Measurements from ENCODE around the gene TNFAIP2. TPM values are rescaled to one million over a fixed set of nuclear protein-coding genes. Genes with fewer than 3 reads are reported as not detected.

The TNFAIP2 gene
- total and polyA plus RNA-seq, 9 of the 15 experiments (the other 6 are each of a cell fraction or from before 2014, with no cell fraction given), result 22.6 to 68.6 (median 44.6) TPM

DNA sequence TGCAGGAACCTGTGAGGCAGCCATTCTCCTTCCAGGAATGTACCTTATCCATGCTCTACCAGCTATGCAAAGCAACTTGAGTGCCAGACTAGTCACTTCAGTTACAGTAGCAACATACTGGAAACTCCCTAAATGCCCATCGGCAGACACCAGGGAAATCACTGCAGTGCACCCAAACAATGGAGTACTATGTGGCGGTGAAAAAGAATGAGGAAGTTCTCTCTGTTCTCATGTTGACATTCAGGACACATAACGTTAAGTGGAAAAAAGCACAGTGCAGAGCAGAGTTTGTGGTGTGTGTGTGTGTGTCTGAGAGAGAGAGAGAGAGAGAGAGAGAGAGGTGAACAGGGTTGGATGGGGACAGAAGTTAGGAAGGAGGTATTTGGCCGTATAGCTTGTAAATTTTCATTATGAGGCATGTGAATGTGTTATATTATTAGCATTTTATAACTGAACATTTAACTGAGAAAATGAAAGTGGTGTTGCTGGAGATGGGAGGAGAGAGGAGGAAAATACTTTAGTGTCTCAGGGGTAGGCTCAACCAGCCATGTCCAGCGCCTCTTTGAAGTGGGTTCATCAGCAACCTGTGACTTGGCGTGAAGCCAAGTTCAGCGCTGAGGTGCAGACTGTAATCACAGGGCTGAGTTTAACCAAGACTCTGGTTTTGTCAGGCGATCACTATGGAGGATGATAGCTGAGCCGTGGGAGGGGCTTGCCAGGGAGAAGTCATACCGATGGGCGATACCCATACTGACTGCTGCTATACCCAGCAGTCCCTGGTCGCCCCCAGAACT is 17.3 kb downstream of the TNFAIP2 start (continued):
- TF ChIP-seq ZNF75A (CRISPR knock-in tag; IDR thresholded peaks at IDR 0.05) (no peak), YBX1 (IDR thresholded peaks at IDR 0.05) (no peak), ARHGAP35 (IDR thresholded peaks at IDR 0.05; ENCODE audit: partially characterized antibody) (no peak), HDAC2 (IDR thresholded peaks at IDR 0.05) (0 out of 2 replicates have a peak, but pooled peaks have one; percentile 30), NFIX (CRISPR knock-in tag; IDR thresholded peaks at IDR 0.05; ENCODE audit: low read depth) (peak; percentile 76)
- TF ChIP-seq, protein P1, sequence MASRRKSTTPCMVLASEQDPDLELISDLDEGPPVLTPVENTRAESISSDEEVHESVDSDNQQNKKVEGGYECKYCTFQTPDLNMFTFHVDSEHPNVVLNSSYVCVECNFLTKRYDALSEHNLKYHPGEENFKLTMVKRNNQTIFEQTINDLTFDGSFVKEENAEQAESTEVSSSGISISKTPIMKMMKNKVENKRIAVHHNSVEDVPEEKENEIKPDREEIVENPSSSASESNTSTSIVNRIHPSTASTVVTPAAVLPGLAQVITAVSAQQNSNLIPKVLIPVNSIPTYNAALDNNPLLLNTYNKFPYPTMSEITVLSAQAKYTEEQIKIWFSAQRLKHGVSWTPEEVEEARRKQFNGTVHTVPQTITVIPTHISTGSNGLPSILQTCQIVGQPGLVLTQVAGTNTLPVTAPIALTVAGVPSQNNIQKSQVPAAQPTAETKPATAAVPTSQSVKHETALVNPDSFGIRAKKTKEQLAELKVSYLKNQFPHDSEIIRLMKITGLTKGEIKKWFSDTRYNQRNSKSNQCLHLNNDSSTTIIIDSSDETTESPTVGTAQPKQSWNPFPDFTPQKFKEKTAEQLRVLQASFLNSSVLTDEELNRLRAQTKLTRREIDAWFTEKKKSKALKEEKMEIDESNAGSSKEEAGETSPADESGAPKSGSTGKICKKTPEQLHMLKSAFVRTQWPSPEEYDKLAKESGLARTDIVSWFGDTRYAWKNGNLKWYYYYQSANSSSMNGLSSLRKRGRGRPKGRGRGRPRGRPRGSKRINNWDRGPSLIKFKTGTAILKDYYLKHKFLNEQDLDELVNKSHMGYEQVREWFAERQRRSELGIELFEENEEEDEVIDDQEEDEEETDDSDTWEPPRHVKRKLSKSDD (conservative IDR thresholded peaks at IDR 0.05; ENCODE audit: low read length), result no peak

DNA sequence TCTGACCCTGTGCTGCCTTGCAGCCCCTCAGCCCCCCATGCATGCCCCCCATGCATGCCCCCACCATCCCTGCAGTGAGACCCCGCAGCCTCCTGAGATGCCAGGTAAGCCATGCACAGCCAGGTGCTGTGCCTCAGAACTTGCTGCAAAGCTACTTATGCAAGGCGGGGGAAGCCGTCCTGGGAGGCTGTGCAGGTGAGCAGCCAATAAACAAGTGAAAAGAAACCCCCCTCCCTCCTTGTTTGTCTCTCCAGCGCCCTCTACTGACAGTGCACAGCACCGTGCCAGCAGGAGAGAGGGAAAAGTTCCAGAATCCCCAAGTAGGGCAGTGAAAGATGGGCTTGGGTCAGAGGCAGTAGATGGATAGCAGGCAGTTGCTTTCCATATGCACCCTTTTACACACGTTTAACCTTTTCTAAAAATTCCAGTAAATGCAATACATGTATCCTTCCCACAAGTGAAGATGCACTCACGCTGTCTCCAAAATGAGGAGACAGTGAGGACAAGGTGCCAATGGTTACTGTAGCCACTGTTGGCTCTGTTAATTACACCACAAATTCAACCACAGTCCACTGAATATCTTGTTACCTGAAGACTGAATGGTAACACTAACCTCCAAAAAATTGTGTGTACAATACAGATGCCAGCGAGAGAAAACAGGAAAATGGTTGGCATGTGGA is 18.0 kb downstream of the TNFAIP2 start:
- Histone ChIP-seq H3K4me3 (no peak overlapping the region), H3K9me1 (ENCODE audit: control insufficient read depth, insufficient read depth, low read length) (no peaks in the 10 kb centered on the region), H4K20me1 (replicated peaks; ENCODE audit: control insufficient read depth, insufficient read depth, low read length) (no peaks in the 10 kb centered on the region), H3K27me3 (ENCODE audit: control insufficient read depth in 2 of 2, insufficient read depth in 2 of 2, low read length in 2 of 2) (no peaks in the 10 kb centered on the region), H3K9me3 (replicated peaks; ENCODE audit: control insufficient read depth, insufficient read depth, low read depth, low read length) (no peaks in the 10 kb centered on the region), H3K4me1 (replicated peaks in 1 of 2; ENCODE audit: control insufficient read depth in 2 of 2, insufficient read depth in 2 of 2, low read length in 2 of 2) (peaks cover 19 to 33% of the 10 kb centered on the region in 2 experiments; a peak in 4 of 5 replicates), H3K4me2 (ENCODE audit: insufficient read depth, low read length) (no peak overlapping the region), H3K36me3 (ENCODE audit: control insufficient read depth, insufficient read depth, low read length) (peaks cover 4% of the 10 kb centered on the region; the same call in 1 of the 3 replicates), H2AFZ (ENCODE audit: low read depth, low read length) (no peak overlapping the region), H3K9ac (ENCODE audit: insufficient read depth in 1 of 2, low read depth in 2 of 2, low read length in 2 of 2) (no peak overlapping the region), H3K79me2 (ENCODE audit: control insufficient read depth, insufficient read depth, low read length) (no peaks in the 10 kb centered on the region), H3K27ac (ENCODE audit: extremely low read depth, low read depth, low read length) (no peak overlapping the region)
- no TSS peak for BruUV-seq (replicated peaks)
- POLR2A ChIA-PET, result interaction anchor here (0.6 kb wide), 1 partner anchor 73 kb away, joined by 3 read pairs; no protein-coding TSS in a partner anchor
- intact Hi-C loops (cut with micrococcal nuclease) (loop anchor here (2.0 kb wide), 2 partner anchors 36 to 66 kb away; no protein-coding TSS in a partner anchor), in situ Hi-C loops (cut with MboI) (no loop called here)
- FAIRE-seq, result no peak
- ATAC-seq, result peak; percentile 82
- CTCF ChIA-PET (ENCODE audit: low intra/inter-chr PET ratio), result interaction anchor here (1.3 to 2.3 kb wide), 3 partner anchors 18 to 152 kb away, joined by 3 to 11 read pairs (median 9); partner anchors contain the start of gene TNFAIP2
- 17% methylated on average over 8 of the region's 8 CpGs for WGBS (ENCODE audit: insufficient coverage, low coverage, missing lambda C conversion rate)
- peak; percentile 69 to 80 (median 72) for DNase-seq (ENCODE audit: extremely low read depth in 1 of 4, low spot score in 3 of 4)
- TF ChIP-seq, protein P2, sequence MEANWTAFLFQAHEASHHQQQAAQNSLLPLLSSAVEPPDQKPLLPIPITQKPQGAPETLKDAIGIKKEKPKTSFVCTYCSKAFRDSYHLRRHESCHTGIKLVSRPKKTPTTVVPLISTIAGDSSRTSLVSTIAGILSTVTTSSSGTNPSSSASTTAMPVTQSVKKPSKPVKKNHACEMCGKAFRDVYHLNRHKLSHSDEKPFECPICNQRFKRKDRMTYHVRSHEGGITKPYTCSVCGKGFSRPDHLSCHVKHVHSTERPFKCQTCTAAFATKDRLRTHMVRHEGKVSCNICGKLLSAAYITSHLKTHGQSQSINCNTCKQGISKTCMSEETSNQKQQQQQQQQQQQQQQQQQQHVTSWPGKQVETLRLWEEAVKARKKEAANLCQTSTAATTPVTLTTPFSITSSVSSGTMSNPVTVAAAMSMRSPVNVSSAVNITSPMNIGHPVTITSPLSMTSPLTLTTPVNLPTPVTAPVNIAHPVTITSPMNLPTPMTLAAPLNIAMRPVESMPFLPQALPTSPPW (CRISPR knock-in tag; IDR thresholded peaks at IDR 0.05), result peak; percentile 65
- peak; percentile 54 for TF ChIP-seq SMC3 (conservative IDR thresholded peaks at IDR 0.05; ENCODE audit: insufficient read depth, low read depth, low read length)
- no peak for TF ChIP-seq ZNF274 (IDR thresholded peaks at IDR 0.05; ENCODE audit: borderline replicate concordance, low read depth, low read length)
- peak; percentile 44 to 79 for TF ChIP-seq RAD21 (CRISPR knock-in tag; conservative IDR thresholded peaks at IDR 0.05 in 1 of 2, IDR thresholded peaks at IDR 0.05 in 1 of 2)
- TF ChIP-seq, protein P3, sequence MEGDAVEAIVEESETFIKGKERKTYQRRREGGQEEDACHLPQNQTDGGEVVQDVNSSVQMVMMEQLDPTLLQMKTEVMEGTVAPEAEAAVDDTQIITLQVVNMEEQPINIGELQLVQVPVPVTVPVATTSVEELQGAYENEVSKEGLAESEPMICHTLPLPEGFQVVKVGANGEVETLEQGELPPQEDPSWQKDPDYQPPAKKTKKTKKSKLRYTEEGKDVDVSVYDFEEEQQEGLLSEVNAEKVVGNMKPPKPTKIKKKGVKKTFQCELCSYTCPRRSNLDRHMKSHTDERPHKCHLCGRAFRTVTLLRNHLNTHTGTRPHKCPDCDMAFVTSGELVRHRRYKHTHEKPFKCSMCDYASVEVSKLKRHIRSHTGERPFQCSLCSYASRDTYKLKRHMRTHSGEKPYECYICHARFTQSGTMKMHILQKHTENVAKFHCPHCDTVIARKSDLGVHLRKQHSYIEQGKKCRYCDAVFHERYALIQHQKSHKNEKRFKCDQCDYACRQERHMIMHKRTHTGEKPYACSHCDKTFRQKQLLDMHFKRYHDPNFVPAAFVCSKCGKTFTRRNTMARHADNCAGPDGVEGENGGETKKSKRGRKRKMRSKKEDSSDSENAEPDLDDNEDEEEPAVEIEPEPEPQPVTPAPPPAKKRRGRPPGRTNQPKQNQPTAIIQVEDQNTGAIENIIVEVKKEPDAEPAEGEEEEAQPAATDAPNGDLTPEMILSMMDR (IDR thresholded peaks at IDR 0.05 in 2 of 3, conservative IDR thresholded peaks at IDR 0.05 in 1 of 3; ENCODE audit: insufficient read depth in 2 of 3, low read depth in 1 of 3, low read length in 3 of 3), result peak; percentile 78 to 87 (median 82)

Measured in K562 (cell line).